ENCODE measurements around the gene TAT. TPM values are rescaled to one million over a fixed set of nuclear protein-coding genes. Genes with fewer than 3 reads are reported as not detected.

TAT gene
- total RNA-seq, 1 donor = not detected

DNA sequence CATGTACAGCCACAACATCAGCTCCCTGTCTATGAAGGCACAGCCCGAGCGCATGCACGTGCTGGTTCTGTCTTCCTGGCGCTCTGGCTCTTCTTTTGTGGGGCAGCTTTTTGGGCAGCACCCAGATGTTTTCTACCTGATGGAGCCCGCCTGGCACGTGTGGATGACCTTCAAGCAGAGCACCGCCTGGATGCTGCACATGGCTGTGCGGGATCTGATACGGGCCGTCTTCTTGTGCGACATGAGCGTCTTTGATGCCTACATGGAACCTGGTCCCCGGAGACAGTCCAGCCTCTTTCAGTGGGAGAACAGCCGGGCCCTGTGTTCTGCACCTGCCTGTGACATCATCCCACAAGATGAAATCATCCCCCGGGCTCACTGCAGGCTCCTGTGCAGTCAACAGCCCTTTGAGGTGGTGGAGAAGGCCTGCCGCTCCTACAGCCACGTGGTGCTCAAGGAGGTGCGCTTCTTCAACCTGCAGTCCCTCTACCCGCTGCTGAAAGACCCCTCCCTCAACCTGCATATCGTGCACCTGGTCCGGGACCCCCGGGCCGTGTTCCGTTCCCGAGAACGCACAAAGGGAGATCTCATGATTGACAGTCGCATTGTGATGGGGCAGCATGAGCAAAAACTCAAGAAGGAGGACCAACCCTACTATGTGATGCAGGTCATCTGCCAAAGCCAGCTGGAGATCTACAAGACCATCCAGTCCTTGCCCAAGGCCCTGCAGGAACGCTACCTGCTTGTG, 40.0 kb downstream of the TAT start:
- DNase-seq (ENCODE audit: low read depth) = no peak
- TF ChIP-seq, protein P1, sequence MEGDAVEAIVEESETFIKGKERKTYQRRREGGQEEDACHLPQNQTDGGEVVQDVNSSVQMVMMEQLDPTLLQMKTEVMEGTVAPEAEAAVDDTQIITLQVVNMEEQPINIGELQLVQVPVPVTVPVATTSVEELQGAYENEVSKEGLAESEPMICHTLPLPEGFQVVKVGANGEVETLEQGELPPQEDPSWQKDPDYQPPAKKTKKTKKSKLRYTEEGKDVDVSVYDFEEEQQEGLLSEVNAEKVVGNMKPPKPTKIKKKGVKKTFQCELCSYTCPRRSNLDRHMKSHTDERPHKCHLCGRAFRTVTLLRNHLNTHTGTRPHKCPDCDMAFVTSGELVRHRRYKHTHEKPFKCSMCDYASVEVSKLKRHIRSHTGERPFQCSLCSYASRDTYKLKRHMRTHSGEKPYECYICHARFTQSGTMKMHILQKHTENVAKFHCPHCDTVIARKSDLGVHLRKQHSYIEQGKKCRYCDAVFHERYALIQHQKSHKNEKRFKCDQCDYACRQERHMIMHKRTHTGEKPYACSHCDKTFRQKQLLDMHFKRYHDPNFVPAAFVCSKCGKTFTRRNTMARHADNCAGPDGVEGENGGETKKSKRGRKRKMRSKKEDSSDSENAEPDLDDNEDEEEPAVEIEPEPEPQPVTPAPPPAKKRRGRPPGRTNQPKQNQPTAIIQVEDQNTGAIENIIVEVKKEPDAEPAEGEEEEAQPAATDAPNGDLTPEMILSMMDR (IDR thresholded peaks at IDR 0.05; ENCODE audit: insufficient read depth, low read depth, low read length) = no peak
- no peak overlapping the region for H3K4me3 ChIP-seq (ENCODE audit: low read depth, low read length)

DNA sequence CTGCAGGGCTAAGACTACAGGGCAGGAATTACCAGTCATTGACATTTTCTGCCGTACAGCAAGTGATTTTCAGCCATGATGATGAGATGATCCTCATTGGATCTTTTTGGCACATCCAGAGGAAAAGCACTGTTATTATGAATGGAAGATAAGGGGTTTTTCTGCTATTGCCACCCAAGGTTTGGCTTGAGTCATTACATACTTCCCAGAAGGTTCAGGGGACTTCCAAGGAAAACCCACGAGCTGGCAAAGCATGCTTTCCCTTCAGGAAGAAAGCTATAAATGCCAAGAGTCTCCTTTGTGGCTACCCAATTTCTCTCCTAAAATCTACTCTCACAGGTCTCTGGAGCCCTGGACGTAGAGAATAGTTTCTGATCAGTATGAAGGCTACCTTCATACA, 44.5 kb downstream of the TAT start:
- TF ChIP-seq, protein P1 (IDR thresholded peaks at IDR 0.05; ENCODE audit: insufficient read depth, low read depth, low read length) = no peak
- DNase-seq (ENCODE audit: low read depth) = no peak
- no peak overlapping the region for H3K4me3 ChIP-seq (ENCODE audit: low read depth, low read length)

DNA sequence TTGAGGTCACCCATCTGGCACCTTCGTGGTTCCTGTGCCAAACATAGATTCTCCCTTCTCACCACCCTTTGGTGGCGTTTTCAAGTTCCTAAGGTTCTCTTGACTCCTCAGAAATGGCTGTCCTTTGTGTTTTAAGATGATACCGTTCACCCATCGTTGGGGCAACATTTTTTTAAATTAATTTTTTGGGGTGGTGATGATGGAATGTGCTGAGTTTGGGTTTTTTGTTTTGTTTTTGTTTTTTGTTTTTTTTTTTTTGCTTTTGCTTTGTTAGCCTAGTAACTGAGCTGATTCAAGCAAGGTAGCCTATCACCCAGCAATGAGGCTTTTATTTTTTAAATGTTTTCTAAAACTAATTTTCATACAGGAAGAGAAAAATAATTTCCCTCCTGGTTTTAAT, 48.0 kb downstream of the TAT start:
- no peak for DNase-seq (ENCODE audit: low read depth)
- no peak overlapping the region for H3K4me3 ChIP-seq (ENCODE audit: low read depth, low read length)
- TF ChIP-seq, protein P1 (IDR thresholded peaks at IDR 0.05; ENCODE audit: insufficient read depth, low read depth, low read length) = no peak

DNA sequence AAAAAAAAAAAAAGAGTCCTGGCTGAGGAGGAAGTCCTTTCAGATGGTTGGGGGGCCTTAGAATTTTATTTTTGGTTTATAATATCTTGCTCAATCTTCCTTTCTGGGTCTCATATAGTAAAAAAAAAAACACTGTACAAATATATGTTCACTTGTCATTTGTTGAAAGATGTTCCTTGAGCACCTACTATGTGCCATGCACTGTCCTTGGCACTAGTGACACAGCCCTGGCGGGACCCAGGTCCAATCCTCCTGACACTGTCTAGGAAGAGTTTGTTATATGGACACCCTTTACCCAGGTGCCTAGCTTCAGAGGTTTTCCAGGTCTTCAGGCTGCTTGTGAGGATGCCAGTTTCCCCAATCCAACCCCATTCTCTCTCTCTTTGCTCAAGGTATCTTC, 48.6 kb downstream of the TAT start:
- TF ChIP-seq, protein P1 (IDR thresholded peaks at IDR 0.05; ENCODE audit: insufficient read depth, low read depth, low read length) = no peak
- DNase-seq (ENCODE audit: low read depth) = no peak
- H3K4me3 ChIP-seq (ENCODE audit: low read depth, low read length) = no peak overlapping the region

DNA sequence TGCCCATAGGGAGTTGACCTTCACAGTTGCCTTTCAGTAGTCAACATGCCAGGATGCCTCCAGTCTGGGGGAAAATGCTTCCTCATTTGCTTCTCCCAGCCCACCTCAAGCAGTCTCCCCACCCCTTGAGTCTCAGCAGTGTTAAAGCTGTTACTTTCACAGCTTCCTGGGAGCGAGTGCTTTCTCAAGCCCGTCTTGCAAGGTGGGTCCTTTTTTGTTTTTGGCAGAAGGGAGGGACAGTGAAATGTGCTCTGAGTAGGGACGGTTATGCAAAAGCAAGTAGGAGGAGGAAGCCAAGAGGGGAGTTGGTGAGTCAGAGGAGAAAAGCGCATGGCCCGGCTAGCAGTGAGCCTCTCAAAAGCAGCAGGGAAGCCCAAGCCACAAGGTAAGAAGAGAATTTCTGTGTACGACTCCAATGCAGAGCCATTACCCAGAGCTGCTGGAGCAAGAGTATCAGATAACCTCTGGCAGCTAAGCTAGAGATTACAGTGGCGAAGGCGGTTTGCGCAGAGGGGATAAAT, 50.7 kb downstream of the TAT start, which contains the start of gene CHST4:
CHST4 (plus strand) TSS at position 316 of the 521 bp plus-strand sequence. CDS start 10,252 bp downstream, outside the sequence.
- TF ChIP-seq, protein P1 (IDR thresholded peaks at IDR 0.05; ENCODE audit: insufficient read depth, low read depth, low read length) = no peak
- no peak within 1 kb of the TSS for H3K4me3 ChIP-seq (ENCODE audit: low read depth, low read length)
- DNase-seq (ENCODE audit: low read depth) = peak; percentile 24

DNA sequence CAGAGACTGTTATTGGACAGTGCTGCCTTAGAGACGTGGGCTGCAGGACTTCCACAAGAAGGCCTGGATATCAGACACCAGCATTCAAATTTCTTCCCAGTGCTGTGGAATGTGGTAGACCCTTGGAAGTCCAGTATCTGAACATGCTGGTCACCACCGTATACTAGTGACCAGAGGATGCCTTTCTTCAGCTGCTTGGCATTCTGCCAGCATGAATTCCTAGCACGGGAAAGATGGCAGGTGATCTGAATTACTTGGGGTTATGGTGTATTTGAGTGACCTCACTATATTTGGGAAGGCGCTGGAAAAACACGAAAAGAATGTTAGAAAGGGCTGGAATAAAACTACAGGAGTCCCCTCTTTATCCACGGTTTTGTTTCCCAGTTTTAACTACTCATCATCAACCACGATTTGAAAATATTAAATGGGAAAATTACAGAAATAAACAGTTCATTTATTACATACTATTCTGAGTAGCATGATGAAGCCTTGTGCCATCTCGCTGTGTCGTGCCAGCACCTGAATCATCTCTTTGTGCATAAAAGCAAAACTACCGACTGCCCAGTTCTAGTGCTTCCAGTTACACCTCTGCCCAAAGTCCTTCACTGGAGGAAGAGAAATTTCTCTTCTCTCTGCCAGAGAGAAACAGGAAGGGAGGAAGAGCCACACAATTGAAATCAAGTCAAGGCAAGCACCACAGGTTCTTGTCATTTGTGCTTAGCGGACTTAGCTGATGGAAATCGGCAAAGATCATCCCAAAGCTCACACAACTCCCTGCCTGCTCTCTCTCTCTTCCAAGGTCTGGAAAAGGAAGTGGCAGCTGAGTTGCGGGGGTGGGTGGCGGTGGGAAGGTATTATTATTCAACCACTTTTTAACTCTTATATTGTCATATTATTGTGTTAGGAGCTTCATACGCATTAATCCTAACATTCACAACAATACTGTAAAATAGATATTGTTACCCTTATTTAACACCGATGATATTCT, 52.0 kb downstream of the TAT start:
- no peak for DNase-seq (ENCODE audit: low read depth)
- no peak overlapping the region for H3K4me3 ChIP-seq (ENCODE audit: low read depth, low read length)
- TF ChIP-seq, protein P1 (IDR thresholded peaks at IDR 0.05; ENCODE audit: insufficient read depth, low read depth, low read length) = no peak

Measured in fibroblast of villous mesenchyme (primary cell).